K562 (cell line): ENCODE measurements around the gene PIK3R5.

Experiments
- BHLHE40 ChIP-seq: IDR thresholded peaks from 2 replicates; pipeline ENCODE4 v1.6.1; 2011; ENCODE audit warnings: low read length, improper control_type of control experiment
- NRF1 ChIP-seq, 2 experiments: fragments of 450-650 bp; IDR thresholded peaks in 1 of 2; conservative IDR thresholded peaks in 1 of 2; 2 replicates each; pipeline ENCODE4 v1.6.1; 2014; ENCODE audit warnings: mild to moderate bottlenecking in 2 of 2

- TF ChIP-seq NRF1 (conservative IDR thresholded peaks at IDR 0.05 in 1 of 2, IDR thresholded peaks at IDR 0.05 in 1 of 2) (no peak), BHLHE40 (no peak)
These were observed 41.7 kb downstream of the PIK3R5 start for GRCh38 chr17:8923762-8924161.
